DOHH2 (cell line): ENCODE measurements around the gene HECW1.

ENCODE experiments used
- H3F3A ChIP-seq: fragments of 200-600 bp; sonication (generic), shearing (Covaris generic); 2 replicates; pipeline ENCODE4 v1.6.0; 2016; ENCODE audit warnings: antibody characterized with exemption, mild to moderate bottlenecking; ENCODE audit not compliant: control insufficient read depth, insufficient read depth
- H3K27ac ChIP-seq: fragments of 200-600 bp; sonication (generic); 2 replicates; pipeline ENCODE4 v1.5.1; 2014; ENCODE audit warnings: low read depth, mild to moderate bottlenecking, low read length, moderate library complexity
- H3K27me3 ChIP-seq: fragments of 200-600 bp; sonication (generic); 2 replicates; pipeline ENCODE4 v1.6.1; 2014; ENCODE audit warnings: mild to moderate bottlenecking, low read length, mixed read lengths; ENCODE audit not compliant: control insufficient read depth
- H3K36me3 ChIP-seq: fragments of 200-600 bp; sonication (generic); 2 replicates; pipeline ENCODE4 v1.6.1; 2014; ENCODE audit warnings: mild to moderate bottlenecking, low read length, moderate library complexity, mixed read lengths; ENCODE audit not compliant: control insufficient read depth
- H3K4me1 ChIP-seq: fragments of 200-600 bp; sonication (generic); 2 replicates; pipeline ENCODE4 v1.6.1; 2014; ENCODE audit warnings: mild to moderate bottlenecking, low read length, mixed read lengths; ENCODE audit not compliant: control insufficient read depth
- H3K4me2 ChIP-seq: fragments of 200-600 bp; sonication (generic); 2 replicates; pipeline ENCODE4 v1.6.0; 2014; ENCODE audit warnings: mild to moderate bottlenecking, low read length, moderate library complexity
- H3K4me3 ChIP-seq: fragments of 200-600 bp; sonication (generic); 2 replicates; pipeline ENCODE4 v1.5.1; 2014; ENCODE audit warnings: mild to moderate bottlenecking, low read length, mixed read lengths
- H3K79me2 ChIP-seq: fragments of 200-600 bp; sonication (generic); 2 replicates; pipeline ENCODE4 v1.6.1; 2014; ENCODE audit warnings: mild to moderate bottlenecking, low read length, mixed read lengths; ENCODE audit not compliant: control insufficient read depth
- H3K9me2 ChIP-seq: fragments of 200-600 bp; sonication (generic); replicated peaks from 2 replicates; pipeline ENCODE4 v1.6.1; 2014; ENCODE audit warnings: mild to moderate bottlenecking, low read length, mixed read lengths; ENCODE audit not compliant: control insufficient read depth
- H3K9me3 ChIP-seq: fragments of 200-600 bp; sonication (generic); 2 replicates; pipeline ENCODE4 v1.6.1; 2014; ENCODE audit warnings: antibody characterized with exemption, low read length, mixed read lengths; ENCODE audit not compliant: control insufficient read depth, insufficient read depth
- H4K20me1 ChIP-seq: fragments of 200-600 bp; sonication (generic); 2 replicates; pipeline ENCODE4 v1.6.0; 2014; ENCODE audit warnings: low read depth, mild to moderate bottlenecking, antibody characterized with exemption, low read length, moderate library complexity; ENCODE audit not compliant: control insufficient read depth, insufficient read depth
- CTCF ChIP-seq: fragments of 200-600 bp; sonication (generic); IDR thresholded peaks from one replicate; pipeline ENCODE4 v1.5.1; 2014; ENCODE audit warnings: antibody characterized with exemption, mild to moderate bottlenecking, low read depth, low read length; ENCODE audit not compliant: poor library complexity, severe bottlenecking
- EZH2phosphoT487 ChIP-seq: fragments of 200-600 bp; sonication (generic); IDR thresholded peaks from 2 replicates; pipeline ENCODE4 v1.6.1; 2017; ENCODE audit warnings: borderline replicate concordance, mild to moderate bottlenecking, antibody characterized with exemption, low read length, moderate library complexity, mixed read lengths

The HECW1 gene

GRCh38 chr7:43311052-43311451 lies 198.6 kb downstream of the HECW1 start:
- Histone ChIP-seq H3K27me3 (peaks cover 11% of the 10 kb centered on the region), H4K20me1 (no peaks in the 10 kb centered on the region), H3K79me2 (no peaks in the 10 kb centered on the region)

GRCh38 chr7:43311694-43312093 lies 199.2 kb downstream of the HECW1 start:
- H3K9me3 ChIP-seq: no peaks in the 10 kb centered on the region
- no peaks in the 10 kb centered on the region for H3F3A ChIP-seq
- H3K9me2 ChIP-seq: no peaks in the 10 kb centered on the region
- H3K4me3 ChIP-seq: no peak overlapping the region
- H4K20me1 ChIP-seq: no peaks in the 10 kb centered on the region
- H3K4me1 ChIP-seq: no peaks in the 10 kb centered on the region
- H3K36me3 ChIP-seq: no peaks in the 10 kb centered on the region
- no peaks in the 10 kb centered on the region for H3K79me2 ChIP-seq
- no peak overlapping the region for H3K27ac ChIP-seq
- H3K4me2 ChIP-seq: no peak overlapping the region
- TF ChIP-seq EZH2phosphoT487 (no peak), CTCF (no peak)
- H3K27me3 ChIP-seq: peaks cover 11% of the 10 kb centered on the region

More at GRCh38 chr7:43311052-43311451, 198.6 kb downstream of the HECW1 start:
- TF ChIP-seq CTCF: no peak
- TF ChIP-seq EZH2phosphoT487: no peak
- Histone ChIP-seq H3K9me3 (no peaks in the 10 kb centered on the region), H3K4me3 (no peak overlapping the region), H3K27ac (no peak overlapping the region), H3K4me1 (no peaks in the 10 kb centered on the region), H3K36me3 (no peaks in the 10 kb centered on the region), H3K9me2 (no peaks in the 10 kb centered on the region), H3K4me2 (no peak overlapping the region), H3F3A (no peaks in the 10 kb centered on the region)

GRCh38 chr7:43313628-43314378 lies 201.4 kb downstream of the HECW1 start:
- Histone ChIP-seq H3K9me2 (no peaks in the 10 kb centered on the region), H3K36me3 (no peaks in the 10 kb centered on the region)
- no peak for TF ChIP-seq CTCF
- TF ChIP-seq EZH2phosphoT487: no peak

More at GRCh38 chr7:43313628-43314378, 201.4 kb downstream of the HECW1 start:
- Histone ChIP-seq H3K9me3 (no peaks in the 10 kb centered on the region), H3K4me3 (no peak overlapping the region), H3K27me3 (peaks cover 11% of the 10 kb centered on the region), H3F3A (no peaks in the 10 kb centered on the region), H4K20me1 (no peaks in the 10 kb centered on the region), H3K4me2 (no peak overlapping the region), H3K79me2 (no peaks in the 10 kb centered on the region), H3K4me1 (no peaks in the 10 kb centered on the region), H3K27ac (no peak overlapping the region)
